GM12892 (cell line): ENCODE measurements around the gene PIGX.

Experiments used
- DNase-seq: peaks from one replicate; pipeline ENCODE4 v3.0.0; 2011; ENCODE audit not compliant: insufficient read length
- FAIRE-seq: peaks from 2 replicates; lab custom pipeline; 2011; peaks lifted over from hg19 to GRCh38; lab: Jason Lieb, UNC
- POLR2A ChIP-seq: IDR thresholded peaks from 2 replicates; pipeline ENCODE4 v1.6.1; 2011; ENCODE audit warnings: low read depth, low read length, control low read depth
- POLR2AphosphoS5 ChIP-seq: IDR thresholded peaks from 2 replicates; pipeline ENCODE4 v1.6.1; 2011; ENCODE audit warnings: low read depth, low read length, control low read depth
- TAF1 ChIP-seq: IDR thresholded peaks from 2 replicates; pipeline ENCODE4 v1.6.1; 2011; ENCODE audit warnings: low read depth, mild to moderate bottlenecking, control low read depth, low read length, borderline replicate concordance

PIGX gene

GRCh38 chr3:196688349-196688748 is 23.8 kb upstream of the PIGX start:
- DNase-seq: no peak
- no peak for TF ChIP-seq POLR2AphosphoS5
- TF ChIP-seq TAF1: no peak
- TF ChIP-seq POLR2A: no peak
- no peak for FAIRE-seq

- FAIRE-seq: no peak
- DNase-seq: no peak
- TF ChIP-seq POLR2AphosphoS5: no peak
- TF ChIP-seq TAF1: no peak
- no peak for TF ChIP-seq POLR2A
Observed at GRCh38 chr3:196689941-196690660, 22.1 kb upstream of the PIGX start.

GRCh38 chr3:196691386-196691785 is 20.8 kb upstream of the PIGX start:
- no peak for FAIRE-seq

GRCh38 chr3:196694202-196694638 is 18.0 kb upstream of the PIGX start:
- TF ChIP-seq POLR2A (no peak), TAF1 (no peak), POLR2AphosphoS5 (no peak)
- peak; percentile 40 for FAIRE-seq
- no peak for DNase-seq

More at GRCh38 chr3:196691386-196691785, 20.8 kb upstream of the PIGX start:
- TF ChIP-seq POLR2AphosphoS5: no peak
- no peak for TF ChIP-seq POLR2A
- TF ChIP-seq TAF1: no peak
- no peak for DNase-seq

GRCh38 chr3:196694941-196695848 is 17.0 kb upstream of the PIGX start:
- TF ChIP-seq POLR2AphosphoS5: no peak
- no peak for TF ChIP-seq POLR2A
- TF ChIP-seq TAF1: no peak
- DNase-seq (no peak), FAIRE-seq (no peak)

GRCh38 chr3:196695849-196696226 is 16.3 kb upstream of the PIGX start:
- no peak for TF ChIP-seq TAF1
- TF ChIP-seq POLR2A: no peak
- no peak for TF ChIP-seq POLR2AphosphoS5
- FAIRE-seq: no peak
- no peak for DNase-seq

- TF ChIP-seq POLR2AphosphoS5 (no peak), POLR2A (no peak), TAF1 (no peak)
- no peak for FAIRE-seq
Observed at GRCh38 chr3:196697270-196697669, 14.9 kb upstream of the PIGX start.

GRCh38 chr3:196699749-196700148 is 12.4 kb upstream of the PIGX start:
- DNase-seq (no peak), FAIRE-seq (no peak)
- TF ChIP-seq TAF1: no peak
- no peak for TF ChIP-seq POLR2A
- TF ChIP-seq POLR2AphosphoS5: no peak

More at GRCh38 chr3:196697270-196697669, 14.9 kb upstream of the PIGX start:
- DNase-seq: no peak

GRCh38 chr3:196700801-196701200 is 11.4 kb upstream of the PIGX start:
- no peak for FAIRE-seq
- TF ChIP-seq TAF1 (no peak), POLR2A (no peak), POLR2AphosphoS5 (no peak)
- DNase-seq: no peak

GRCh38 chr3:196706327-196706726 is 5.8 kb upstream of the PIGX start:
- TF ChIP-seq POLR2A (no peak), POLR2AphosphoS5 (no peak), TAF1 (no peak)
- FAIRE-seq: no peak

GRCh38 chr3:196706731-196707130 is 5.4 kb upstream of the PIGX start:
- DNase-seq (no peak), FAIRE-seq (no peak)
- TF ChIP-seq POLR2A (no peak), TAF1 (no peak), POLR2AphosphoS5 (no peak)

More at GRCh38 chr3:196706327-196706726, 5.8 kb upstream of the PIGX start:
- no peak for DNase-seq

GRCh38 chr3:196707566-196707965 is 4.6 kb upstream of the PIGX start:
- FAIRE-seq: no peak
- no peak for TF ChIP-seq POLR2AphosphoS5
- no peak for DNase-seq
